HG02885 (cell line): ENCODE data around the gene MYO1D.
"Not testable (repeated sequence)": the region's sequence is repeated elsewhere in the genome, so short reads cannot be mapped to it uniquely, and the experiment has no call there.

Experiments used
- ATAC-seq: cut with Tn5 transposase; IDR thresholded peaks from one replicate; pipeline ENCODE4 v1.9.1; 2021; ENCODE audit warnings: mild to moderate bottlenecking; ENCODE audit not compliant: unreplicated experiment, poor library complexity

The MYO1D gene

GRCh38 chr17:32821987-32822934, 54.7 kb downstream of the MYO1D start:
- not testable (repeated sequence) for ATAC-seq

GRCh38 chr17:32820440-32820839, 56.5 kb downstream of the MYO1D start:
- ATAC-seq, result no peak

- no peak for ATAC-seq
Measured at GRCh38 chr17:32819787-32820186, 57.1 kb downstream of the MYO1D start.

- no peak for ATAC-seq
Measured at GRCh38 chr17:32819035-32819434, 57.9 kb downstream of the MYO1D start.

GRCh38 chr17:32815460-32815859, 61.5 kb downstream of the MYO1D start:
- ATAC-seq, result no peak

GRCh38 chr17:32814836-32815235, 62.1 kb downstream of the MYO1D start:
- no peak for ATAC-seq

GRCh38 chr17:32813021-32813420, 63.9 kb downstream of the MYO1D start:
- no peak for ATAC-seq

- no peak for ATAC-seq
Measured at GRCh38 chr17:32810690-32811089, 66.2 kb downstream of the MYO1D start.

- no peak for ATAC-seq
Measured at GRCh38 chr17:32807577-32807976, 69.3 kb downstream of the MYO1D start.

- ATAC-seq, result no peak
Measured at GRCh38 chr17:32806646-32807045, 70.3 kb downstream of the MYO1D start.

- no peak for ATAC-seq
Measured at GRCh38 chr17:32805029-32805976, 71.6 kb downstream of the MYO1D start.

GRCh38 chr17:32803544-32803943, 73.4 kb downstream of the MYO1D start:
- ATAC-seq, result no peak

- ATAC-seq, result no peak
Measured at GRCh38 chr17:32802306-32802705, 74.6 kb downstream of the MYO1D start.

- no peak for ATAC-seq
Measured at GRCh38 chr17:32801641-32802040, 75.3 kb downstream of the MYO1D start.

GRCh38 chr17:32801193-32801592, 75.7 kb downstream of the MYO1D start:
- ATAC-seq, result no peak

- no peak for ATAC-seq
Measured at GRCh38 chr17:32798938-32799337, 78.0 kb downstream of the MYO1D start.

- no peak for ATAC-seq
Measured at GRCh38 chr17:32795339-32795979, 81.5 kb downstream of the MYO1D start.

- ATAC-seq, result no peak
Measured at GRCh38 chr17:32794533-32795246, 82.2 kb downstream of the MYO1D start.

- ATAC-seq, result no peak
Measured at GRCh38 chr17:32793841-32794240, 83.1 kb downstream of the MYO1D start.

GRCh38 chr17:32792207-32792606, 84.7 kb downstream of the MYO1D start:
- no peak for ATAC-seq
